ENCODE measurements around the gene PTPRK. TPM values are rescaled to one million over a fixed set of nuclear protein-coding genes. Genes with fewer than 3 reads are reported as not detected.
A peak's percentile ranks its signal among the peaks of the same experiment; 100 is the strongest.

PTPRK gene
- polyA plus RNA-seq (2012; ENCODE audit: low read depth, missing spikeins), result 1.3 TPM

GRCh38 chr6:128520436-128521281 lies at the start of gene PTPRK:
TSS of gene PTPRK (minus strand) at chr6:128520599. CDS start at chr6:128520358, 241 bp downstream.
- TF ChIP-seq PAX5 (IDR thresholded peaks at IDR 0.05; ENCODE audit: insufficient read depth, low read length, severe bottlenecking) (no peak), TAF1 (IDR thresholded peaks at IDR 0.05; ENCODE audit: low read depth, low read length) (no peak)
- peak; percentile 78 for FAIRE-seq
- peak; percentile 59 for DNase-seq (ENCODE audit: insufficient read length, low spot score)

GRCh38 chr6:128567029-128567428 lies 46.6 kb upstream of the PTPRK start:
- FAIRE-seq, result no peak
- TF ChIP-seq POLR2A (IDR thresholded peaks at IDR 0.05; ENCODE audit: low read depth, low read length) (no peak), SPI1 (IDR thresholded peaks at IDR 0.05; ENCODE audit: low read depth, low read length) (no peak), PAX5 (IDR thresholded peaks at IDR 0.05; ENCODE audit: insufficient read depth, low read length, severe bottlenecking) (no peak), TAF1 (IDR thresholded peaks at IDR 0.05; ENCODE audit: low read depth, low read length) (no peak), POU2F2 (IDR thresholded peaks at IDR 0.05; ENCODE audit: low read depth, low read length) (no peak), POLR2AphosphoS5 (IDR thresholded peaks at IDR 0.05; ENCODE audit: low read depth, low read length) (no peak)
- no peak for DNase-seq (ENCODE audit: insufficient read length, low spot score)

- TF ChIP-seq POLR2AphosphoS5 (IDR thresholded peaks at IDR 0.05; ENCODE audit: low read depth, low read length) (no peak), SPI1 (IDR thresholded peaks at IDR 0.05; ENCODE audit: low read depth, low read length) (no peak), POU2F2 (IDR thresholded peaks at IDR 0.05; ENCODE audit: low read depth, low read length) (no peak)
- FAIRE-seq, result no peak
- no peak for DNase-seq (ENCODE audit: insufficient read length, low spot score)
Measured at GRCh38 chr6:128560966-128561365, 40.6 kb upstream of the PTPRK start.

DNA sequence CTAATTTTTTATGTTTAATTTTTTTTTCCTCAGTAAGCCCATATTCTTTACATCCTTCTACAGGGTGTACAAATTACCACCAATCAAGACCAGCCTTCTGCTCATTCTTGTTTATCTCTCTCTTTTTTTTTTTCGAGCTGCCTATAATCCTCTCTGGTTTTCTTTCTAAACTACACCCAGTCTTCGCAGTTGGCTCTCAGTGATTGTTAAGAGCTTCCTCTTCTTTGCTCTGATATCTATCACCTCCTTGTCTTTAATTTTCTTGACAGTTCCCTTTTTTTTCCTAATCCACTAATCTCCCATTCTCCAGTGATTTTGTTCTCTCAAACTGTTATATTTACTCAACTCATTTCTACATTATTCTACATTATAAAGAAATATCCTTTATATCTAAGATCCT lies 38.5 kb upstream of the PTPRK start:
- DNase-seq (ENCODE audit: insufficient read length, low spot score) (no peak), FAIRE-seq (no peak)
- TF ChIP-seq POLR2A (IDR thresholded peaks at IDR 0.05; ENCODE audit: low read depth, low read length) (no peak), SPI1 (IDR thresholded peaks at IDR 0.05; ENCODE audit: low read depth, low read length) (no peak), POLR2AphosphoS5 (IDR thresholded peaks at IDR 0.05; ENCODE audit: low read depth, low read length) (no peak)

DNA sequence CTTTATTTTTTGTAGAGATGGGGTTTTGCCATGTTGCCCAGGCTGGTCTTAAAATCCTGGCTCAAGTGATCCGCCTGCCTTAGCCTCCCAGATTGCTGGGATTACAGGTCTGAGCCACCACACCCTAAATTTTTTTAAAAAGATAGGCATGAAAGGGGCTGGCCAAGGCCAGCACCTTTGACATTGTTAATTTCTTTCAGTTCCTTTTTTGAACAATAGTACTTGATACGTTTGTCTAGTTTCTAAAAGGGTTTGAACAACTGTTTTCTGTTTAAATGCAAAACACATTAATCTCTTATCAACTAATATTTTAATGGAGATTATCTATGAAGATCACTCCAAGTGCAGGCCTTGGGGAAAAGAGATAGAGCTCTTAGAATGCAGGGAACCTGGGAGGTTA lies 37.6 kb upstream of the PTPRK start:
- TF ChIP-seq POU2F2 (IDR thresholded peaks at IDR 0.05; ENCODE audit: low read depth, low read length), result no peak
- no peak for TF ChIP-seq TAF1 (IDR thresholded peaks at IDR 0.05; ENCODE audit: low read depth, low read length)
- peak; percentile 54 for TF ChIP-seq SPI1 (IDR thresholded peaks at IDR 0.05; ENCODE audit: low read depth, low read length)
- no peak for TF ChIP-seq POLR2AphosphoS5 (IDR thresholded peaks at IDR 0.05; ENCODE audit: low read depth, low read length)
- TF ChIP-seq PAX5 (IDR thresholded peaks at IDR 0.05; ENCODE audit: insufficient read depth, low read length, severe bottlenecking), result no peak
- TF ChIP-seq POLR2A (IDR thresholded peaks at IDR 0.05; ENCODE audit: low read depth, low read length), result no peak
- DNase-seq (ENCODE audit: insufficient read length, low spot score), result no peak
- FAIRE-seq, result no peak

DNA sequence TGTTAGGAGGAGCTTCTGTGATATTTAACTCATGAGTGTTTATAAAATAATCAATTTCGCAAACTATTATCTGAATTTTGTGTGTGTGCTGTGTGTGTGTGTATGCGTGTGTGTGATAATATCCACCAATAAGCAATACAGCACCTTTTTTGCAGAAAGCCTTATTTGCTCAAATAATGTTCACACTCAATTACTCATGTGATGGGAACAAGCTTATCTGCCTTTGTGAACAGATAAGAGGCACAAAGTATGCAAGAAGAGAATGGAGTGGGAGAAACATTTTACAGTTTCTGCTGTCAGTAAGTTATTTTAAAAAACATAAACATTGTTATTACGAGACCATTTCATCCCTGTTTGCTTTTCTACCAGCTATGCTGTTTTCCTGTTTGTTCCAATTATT lies 36.7 kb upstream of the PTPRK start:
- TF ChIP-seq PAX5 (IDR thresholded peaks at IDR 0.05; ENCODE audit: insufficient read depth, low read length, severe bottlenecking) (no peak), TAF1 (IDR thresholded peaks at IDR 0.05; ENCODE audit: low read depth, low read length) (no peak), POLR2AphosphoS5 (IDR thresholded peaks at IDR 0.05; ENCODE audit: low read depth, low read length) (no peak), POLR2A (IDR thresholded peaks at IDR 0.05; ENCODE audit: low read depth, low read length) (no peak), POU2F2 (IDR thresholded peaks at IDR 0.05; ENCODE audit: low read depth, low read length) (no peak), SPI1 (IDR thresholded peaks at IDR 0.05; ENCODE audit: low read depth, low read length) (no peak)
- FAIRE-seq, result no peak
- DNase-seq (ENCODE audit: insufficient read length, low spot score), result no peak

DNA sequence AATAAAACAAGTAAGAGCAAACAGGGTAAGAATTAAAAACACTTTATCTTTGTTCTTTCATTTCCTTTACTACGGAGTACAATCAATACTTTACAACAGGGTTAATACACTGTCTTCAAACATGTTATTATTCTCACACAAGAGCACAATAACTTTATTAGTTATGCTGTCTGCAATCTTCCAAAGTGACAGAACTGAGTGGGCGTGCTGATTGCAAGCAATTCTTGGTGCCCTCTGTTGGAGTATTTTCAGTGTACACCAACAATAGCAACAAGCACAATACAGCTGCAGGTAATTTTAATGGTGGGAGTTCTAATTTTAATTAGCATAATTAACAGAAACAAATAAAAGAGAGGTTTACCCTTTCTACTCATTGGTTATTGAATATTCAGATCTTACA lies 33.9 kb upstream of the PTPRK start:
- FAIRE-seq (no peak), DNase-seq (ENCODE audit: insufficient read length, low spot score) (no peak)
- TF ChIP-seq PAX5 (IDR thresholded peaks at IDR 0.05; ENCODE audit: insufficient read depth, low read length, severe bottlenecking) (no peak), POU2F2 (IDR thresholded peaks at IDR 0.05; ENCODE audit: low read depth, low read length) (no peak), TAF1 (IDR thresholded peaks at IDR 0.05; ENCODE audit: low read depth, low read length) (no peak), POLR2AphosphoS5 (IDR thresholded peaks at IDR 0.05; ENCODE audit: low read depth, low read length) (no peak), POLR2A (IDR thresholded peaks at IDR 0.05; ENCODE audit: low read depth, low read length) (no peak), SPI1 (IDR thresholded peaks at IDR 0.05; ENCODE audit: low read depth, low read length) (no peak)

GRCh38 chr6:128541261-128541660 lies 20.9 kb upstream of the PTPRK start:
- DNase-seq (ENCODE audit: insufficient read length, low spot score) (no peak), FAIRE-seq (no peak)
- TF ChIP-seq POLR2A (IDR thresholded peaks at IDR 0.05; ENCODE audit: low read depth, low read length) (no peak), SPI1 (IDR thresholded peaks at IDR 0.05; ENCODE audit: low read depth, low read length) (no peak), PAX5 (IDR thresholded peaks at IDR 0.05; ENCODE audit: insufficient read depth, low read length, severe bottlenecking) (no peak), TAF1 (IDR thresholded peaks at IDR 0.05; ENCODE audit: low read depth, low read length) (no peak), POU2F2 (IDR thresholded peaks at IDR 0.05; ENCODE audit: low read depth, low read length) (no peak), POLR2AphosphoS5 (IDR thresholded peaks at IDR 0.05; ENCODE audit: low read depth, low read length) (no peak)

GRCh38 chr6:128538763-128539162 lies 18.4 kb upstream of the PTPRK start:
- no peak for DNase-seq (ENCODE audit: insufficient read length, low spot score)
- no peak for FAIRE-seq
- TF ChIP-seq POLR2AphosphoS5 (IDR thresholded peaks at IDR 0.05; ENCODE audit: low read depth, low read length), result no peak
- TF ChIP-seq SPI1 (IDR thresholded peaks at IDR 0.05; ENCODE audit: low read depth, low read length), result no peak
- no peak for TF ChIP-seq POLR2A (IDR thresholded peaks at IDR 0.05; ENCODE audit: low read depth, low read length)
- TF ChIP-seq POU2F2 (IDR thresholded peaks at IDR 0.05; ENCODE audit: low read depth, low read length), result no peak
- no peak for TF ChIP-seq PAX5 (IDR thresholded peaks at IDR 0.05; ENCODE audit: insufficient read depth, low read length, severe bottlenecking)
- TF ChIP-seq TAF1 (IDR thresholded peaks at IDR 0.05; ENCODE audit: low read depth, low read length), result no peak

DNA sequence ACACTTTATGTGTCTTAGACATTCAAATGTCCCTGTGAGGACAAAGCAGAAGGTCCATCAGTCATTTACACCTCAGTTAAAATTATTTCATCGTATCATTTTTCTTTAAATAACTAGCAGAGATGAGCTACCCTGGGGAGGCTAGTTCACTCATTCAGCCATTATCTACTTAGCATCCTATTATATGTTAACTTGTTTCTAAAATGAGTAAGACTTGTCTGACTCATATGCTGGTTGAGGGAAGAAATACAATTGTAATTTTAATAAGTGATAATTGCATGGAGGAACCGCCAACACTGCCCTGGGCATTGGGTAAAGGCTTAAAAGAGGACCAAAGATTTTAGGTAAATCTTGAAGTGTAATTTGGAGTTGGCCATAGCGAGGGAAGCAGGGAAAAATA lies 12.4 kb upstream of the PTPRK start:
- DNase-seq (ENCODE audit: insufficient read length, low spot score) (no peak), FAIRE-seq (no peak)
- TF ChIP-seq POLR2A (IDR thresholded peaks at IDR 0.05; ENCODE audit: low read depth, low read length), result no peak
- no peak for TF ChIP-seq POLR2AphosphoS5 (IDR thresholded peaks at IDR 0.05; ENCODE audit: low read depth, low read length)
- TF ChIP-seq TAF1 (IDR thresholded peaks at IDR 0.05; ENCODE audit: low read depth, low read length), result no peak
- TF ChIP-seq POU2F2 (IDR thresholded peaks at IDR 0.05; ENCODE audit: low read depth, low read length), result no peak
- TF ChIP-seq PAX5 (IDR thresholded peaks at IDR 0.05; ENCODE audit: insufficient read depth, low read length, severe bottlenecking), result no peak
- TF ChIP-seq SPI1 (IDR thresholded peaks at IDR 0.05; ENCODE audit: low read depth, low read length), result no peak

Data from GM12891 (cell line).